Heart left ventricle (tissue), 16 donors: ENCODE results near the gene GHITM. TPM values are rescaled to one million over a fixed set of nuclear protein-coding genes. Genes with fewer than 3 reads are reported as not detected.
"Not testable (repeated sequence)": the region's sequence is repeated elsewhere in the genome, so short reads cannot be mapped to it uniquely, and the experiment has no call there.

ENCODE experiments used
- ATAC-seq, 4 donors: fragments of 200-7000 bp; cut with Tn5 transposase; one replicate each; pipeline ENCODE4 v1.9.1; 2020 to 2022; ENCODE audit warnings: moderate library complexity in 4 of 4, mild to moderate bottlenecking in 3 of 4, moderate number of reproducible peaks in 1 of 4
- DNase-seq, 5 donors: peaks; one replicate each; pipeline ENCODE4 v3.0.0-alpha.2; 2020
- H3K27ac ChIP-seq, 12 donors: fragments of 200-600 bp; sonication (generic) in 4 of 12; one replicate each; pipeline versions ENCODE4 v1.5.0 to v1.8.0; 2016 to 2022; ENCODE audit warnings: mild to moderate bottlenecking in 2 of 12
- H3K27me3 ChIP-seq, 9 donors: fragments of 200-600 bp; sonication (generic) in 2 of 9; one replicate each; pipeline versions ENCODE4 v1.5.1 to v1.8.0; 2016 to 2022; ENCODE audit warnings: mild to moderate bottlenecking in 3 of 9
- H3K36me3 ChIP-seq, 9 donors: fragments of 200-600 bp; sonication (generic) in 2 of 9; one replicate each; pipeline versions ENCODE4 v1.5.0 to v1.8.0; 2018 to 2022; ENCODE audit warnings: mild to moderate bottlenecking in 2 of 9
- H3K4me1 ChIP-seq, 12 donors: fragments of 200-600 bp; sonication (generic) in 4 of 12; one replicate each; pipeline versions ENCODE4 v1.5.0 to v1.8.0; 2016 to 2022; ENCODE audit warnings: mild to moderate bottlenecking in 3 of 12
- H3K4me3 ChIP-seq, 12 donors: fragments of 200-600 bp; sonication (generic) in 4 of 12; one replicate each; pipeline versions ENCODE4 v1.5.0 to v1.8.0; 2017 to 2022; ENCODE audit warnings: mild to moderate bottlenecking in 9 of 12, moderate library complexity in 4 of 12
- H3K9me3 ChIP-seq, 12 donors: fragments of 200-600 bp; sonication (generic) in 4 of 12; one replicate each; pipeline versions ENCODE4 v1.5.0 to v1.8.0; 2016 to 2022; ENCODE audit warnings: mild to moderate bottlenecking in 1 of 12
- CTCF ChIP-seq, 12 donors: fragments of 200-600 bp; sonication (generic) in 4 of 12; IDR thresholded peaks; one replicate each; pipeline versions ENCODE4 v1.5.0 to v1.8.0; 2018 to 2022; ENCODE audit warnings: antibody characterized with exemption in 12 of 12, mild to moderate bottlenecking in 5 of 12
- POLR2A ChIP-seq, 2 donors: fragments of 450-650 bp; IDR thresholded peaks; one replicate each; pipeline ENCODE4 v1.6.1; 2017; ENCODE audit warnings: antibody characterized with exemption in 2 of 2, mild to moderate bottlenecking in 2 of 2, moderate library complexity in 2 of 2
- WGBS, 4 donors: extraction: QIAGEN DNeasy Blood & Tissue Kit in 2 of 4; methylation state at CpG; one replicate each; pipeline versions ENCODE4 v1.1.5 to v1.1.7; 2013 to 2018; 5-methylcytosine and 5-hydroxymethylcytosine counted together
- intact Hi-C, 10 donors: fragments of 100-400 bp; cut with DNase I; formaldehyde crosslinking; loops; one replicate each; pipeline versions ENCODE4 v1.11.1 to v1.14.2; 2022
- polyA plus RNA-seq, 2 donors: library from polyadenylated mRNA; stranded (reverse); fragments of 200-250 nt; gene quantifications; one replicate each; pipeline ENCODE4 v1.2.3, GENCODE V29; 2013
- total RNA-seq, 9 donors: library from RNA; depleted of rRNA in 2 of 9; stranded (reverse); fragments of >200 nt in 2 of 9; fragmentation: NEBNext Ultra II Directional in 3 of 9; extraction: Animal tissue kit (Norgen Biotek cat#: 25700) in 3 of 9; gene quantifications; one replicate each; pipeline versions ENCODE4 v1.1.0 to v1.2.4, GENCODE V29; 2016 to 2023
- donor health status: ischemic (EF 13 %, LVEDD 7.1; RV severe dilation, severe dysfunction).
- donor health status: healthy with polysubstance abuse.
- donor health status: DM: no; HTN: yes; CAD: no.
- donor health status: DM: no; HTN: no; CAD: no.
- donor health status: ischemic (EF 25% LVEDD 6.9; RV normal size, moderate dysfunction).
- donor health status: ischemic (EF 25% LVEDD 5.7; RV mildly dilated, moderate dysfunction).
- donor health status: healthy.
- donor health status: DM: yes; HTN: yes; CAD: no.
- donor health status: ischemic (EF 35%, LVEDD 5.7; RV mildly dilated, moderate dysfunction).
- donor health status: nonischemic (EF 11% LVEDD 7.7; RV severe dilation, severe dysfunction).
- donor health status: DM: yes; HTN: yes; CAD: no.
- donor health status: PGD.
- donor health status: ischemic (EF 29% LVEDD 5.4; RV normal size, mild dysfunction).
- donor health status: nonischemic (EF 23%, LVEDD 6.1; RV moderate dilation, normal function).

The GHITM gene
- total and polyA plus RNA-seq, 11 donors: 274 to 603 (median 393) TPM

- Histone ChIP-seq H3K36me3 (no peaks in the 10 kb centered on the region), H3K27me3 (peaks cover 0 to 5% (median 0%) of the 10 kb centered on the region in 9 donors), H3K9me3 (no peaks in the 10 kb centered on the region), H3K27ac (no peak overlapping the region), H3K4me3 (no peak overlapping the region), H3K4me1 (no peaks in the 10 kb centered on the region)
- 40 to 54% (median 48%) methylated on average over 13 of the region's 13 CpGs for WGBS, 4 donors
- peak in 7 of 12 donors; percentile 17 to 45 (median 40) for TF ChIP-seq CTCF (IDR thresholded peaks at IDR 0.05)
- TF ChIP-seq POLR2A (IDR thresholded peaks at IDR 0.05): no peak
- no peak for ATAC-seq
- intact Hi-C loops: no loop called here
- no peak for DNase-seq
Measured at GRCh38 chr10:84114088-84114667, 25.1 kb upstream of the GHITM start.

DNA sequence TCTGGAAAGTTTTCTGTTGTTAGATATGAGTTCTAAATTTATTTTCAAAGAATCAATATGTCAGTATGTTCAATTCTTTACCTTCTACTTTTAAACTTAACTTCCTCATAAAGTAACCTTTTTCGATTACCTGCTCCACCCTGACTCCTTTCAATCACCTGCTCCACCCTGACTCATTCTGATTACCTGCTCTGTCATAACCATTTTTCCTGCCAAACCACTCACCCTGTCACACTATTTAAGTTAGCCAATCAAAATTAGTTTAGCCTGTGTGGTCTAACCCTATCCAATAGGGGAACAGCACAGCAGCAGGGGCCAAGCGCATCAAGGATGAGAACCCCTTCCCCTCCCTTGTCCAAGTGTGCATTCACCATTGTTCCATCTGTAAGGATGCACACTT, 22.1 kb upstream of the GHITM start:
- H3K4me3 ChIP-seq, intact Hi-C loops, H3K9me3 ChIP-seq, H3K36me3 ChIP-seq, H3K27ac ChIP-seq, H3K27me3 ChIP-seq, ATAC-seq, DNase-seq, H3K4me1 ChIP-seq: not testable (repeated sequence)
- WGBS, 4 donors: 94 to 97% (median 96%) methylated on average over 2 of the region's 2 CpGs

DNA sequence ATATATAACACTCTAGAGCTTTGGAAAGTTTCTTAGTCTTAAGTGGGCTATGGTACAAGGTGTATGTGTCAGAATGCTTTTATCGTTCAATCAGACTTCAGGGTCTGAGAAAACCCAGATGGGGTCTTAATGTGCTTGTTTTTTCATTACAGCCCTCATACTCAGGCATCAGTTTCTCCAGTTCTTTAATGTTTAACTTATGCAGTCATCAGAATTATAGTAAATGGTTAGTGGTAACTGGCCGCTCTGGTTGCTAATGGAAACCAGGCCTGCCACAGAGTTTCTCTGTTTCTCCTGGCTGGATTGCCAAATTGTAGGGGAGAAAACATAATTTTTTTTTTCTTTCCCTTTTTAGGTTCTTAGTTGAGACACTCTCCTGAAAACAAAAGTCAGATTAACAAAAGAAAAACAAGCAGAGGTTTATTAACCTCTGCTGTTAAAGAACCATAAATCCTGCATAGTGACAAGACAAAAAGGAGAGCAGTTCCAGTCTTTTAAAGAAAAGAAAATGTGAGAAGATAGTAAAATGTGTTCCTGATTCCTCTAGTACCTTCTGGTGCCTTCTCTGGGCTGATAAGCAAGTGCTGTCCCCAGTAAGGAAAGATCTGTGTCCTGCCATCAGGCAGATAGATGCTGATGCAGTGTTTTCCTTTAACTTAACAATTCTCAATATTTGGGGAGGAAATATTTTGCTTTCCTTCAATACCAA, 21.5 kb upstream of the GHITM start:
- Histone ChIP-seq H3K27me3 (peaks cover 0 to 5% (median 0%) of the 10 kb centered on the region in 9 donors), H3K27ac (no peak overlapping the region), H3K4me1 (no peaks in the 10 kb centered on the region), H3K9me3 (no peaks in the 10 kb centered on the region), H3K4me3 (no peak overlapping the region), H3K36me3 (no peaks in the 10 kb centered on the region)
- no peak for DNase-seq
- intact Hi-C loops: no loop called here
- ATAC-seq: no peak
- no peak for TF ChIP-seq POLR2A (IDR thresholded peaks at IDR 0.05)
- TF ChIP-seq CTCF (IDR thresholded peaks at IDR 0.05): no peak
- 70 to 86% (median 82%) methylated on average over 2 of the region's 2 CpGs for WGBS, 4 donors

GRCh38 chr10:84118395-84119006, 20.8 kb upstream of the GHITM start:
- intact Hi-C loops: no loop called here
- WGBS, 4 donors: 76 to 83% (median 80%) methylated on average over 12 of the region's 12 CpGs
- Histone ChIP-seq H3K4me3 (no peak overlapping the region), H3K27me3 (peaks cover 0 to 5% (median 0%) of the 10 kb centered on the region in 9 donors), H3K36me3 (no peaks in the 10 kb centered on the region), H3K4me1 (no peaks in the 10 kb centered on the region), H3K9me3 (no peaks in the 10 kb centered on the region), H3K27ac (no peak overlapping the region)
- TF ChIP-seq CTCF (IDR thresholded peaks at IDR 0.05): no peak
- ATAC-seq: no peak
- no peak for DNase-seq
